SH-SY5Y (cell line): Measurements from ENCODE around the gene FANCC.

ENCODE experiments used
- GATA2 ChIP-seq: IDR thresholded peaks from 2 replicates; pipeline ENCODE4 v1.6.1; 2011; ENCODE audit warnings: mild to moderate bottlenecking, low read depth, low read length
- GATA3 ChIP-seq: IDR thresholded peaks from 2 replicates; pipeline ENCODE4 v1.6.1; 2011; ENCODE audit warnings: low read depth, mild to moderate bottlenecking, low read length, moderate library complexity

DNA sequence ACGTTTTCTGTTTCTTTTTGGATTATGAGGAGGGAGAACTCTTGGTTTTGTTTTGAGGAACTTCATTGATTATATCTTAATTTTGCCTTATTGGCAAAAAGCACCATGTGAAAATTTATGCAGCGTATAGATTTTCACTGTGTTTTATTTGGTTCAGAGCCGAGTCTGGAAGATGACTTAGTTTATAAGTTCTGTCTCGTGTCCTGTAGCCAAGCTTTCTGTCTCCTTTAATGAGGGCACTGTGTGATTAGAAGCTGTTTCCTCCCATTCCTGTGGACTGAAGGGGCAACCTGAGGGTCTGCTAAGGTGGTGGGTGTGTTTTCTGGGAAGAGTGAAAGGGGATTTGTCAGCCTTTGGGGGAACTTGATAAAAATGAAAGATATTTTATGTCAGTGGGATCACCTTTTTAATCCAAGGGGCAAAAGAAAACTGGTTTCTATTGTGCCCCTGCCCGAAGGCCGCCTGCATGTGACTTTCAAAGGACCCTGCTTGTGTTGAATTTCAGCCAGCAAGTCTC lies 262.1 kb downstream of the FANCC start:
- no peak for TF ChIP-seq GATA3
- no peak for TF ChIP-seq GATA2
